ENCODE measurements around the gene CEP131. TPM values are rescaled to one million over a fixed set of nuclear protein-coding genes. Genes with fewer than 3 reads are reported as not detected.
"Not testable (repeated sequence)": the region's sequence is repeated elsewhere in the genome, so short reads cannot be mapped to it uniquely, and the experiment has no call there.

CEP131 gene
- total RNA-seq, 1 experiment from 2014 or later, result 33.8 TPM

DNA sequence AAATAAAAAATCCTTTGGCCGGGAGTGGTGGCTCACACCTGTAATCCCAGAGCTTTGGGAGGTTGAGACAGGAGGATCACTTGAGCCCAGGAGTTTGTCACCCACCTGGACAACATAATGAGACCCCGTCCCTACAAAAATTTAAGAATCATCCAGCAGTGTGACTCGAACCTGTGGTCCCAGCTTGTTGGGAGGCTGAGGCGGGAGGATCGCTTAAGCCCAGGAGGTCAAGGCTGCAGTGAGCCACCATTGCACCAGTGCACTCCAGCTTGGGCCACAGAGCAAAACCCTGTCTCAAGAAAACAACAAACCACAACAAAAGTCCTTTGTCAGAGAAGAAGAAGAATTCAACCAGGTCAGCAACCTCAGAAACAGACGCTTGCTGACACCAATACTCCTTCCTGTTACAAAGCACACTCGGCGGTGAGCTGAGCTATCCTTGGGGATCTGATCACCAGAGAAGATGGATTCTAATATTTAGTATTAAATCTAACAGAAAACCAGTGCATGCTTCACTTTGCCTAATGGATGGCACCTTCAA lies 70.4 kb downstream of the CEP131 start:
- no peak for DNase-seq (ENCODE audit: low read depth)

DNA sequence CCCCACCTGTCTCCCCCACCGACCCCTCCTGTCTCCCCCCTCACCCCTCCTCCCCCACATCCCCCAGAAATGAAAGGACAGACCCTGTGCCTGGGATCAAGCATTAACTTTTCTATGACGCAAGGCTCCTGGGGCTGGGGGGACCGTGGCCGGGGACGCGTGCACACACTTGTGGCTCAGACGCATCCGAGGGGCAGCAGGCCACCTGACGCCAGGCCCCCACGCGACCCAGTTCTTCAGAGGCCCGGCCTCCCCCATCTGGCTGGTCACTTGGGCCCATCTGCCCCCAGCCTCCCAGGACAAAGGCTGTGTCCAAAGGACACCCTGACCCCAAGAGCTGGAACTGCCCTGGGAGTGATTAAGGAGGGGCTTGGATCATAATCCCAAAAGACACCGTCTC lies 71.5 kb downstream of the CEP131 start:
- no peak for DNase-seq (ENCODE audit: low read depth)

- DNase-seq (ENCODE audit: low read depth), result no peak
These were observed 72.2 kb downstream of the CEP131 start for GRCh38 chr17:81150377-81151077.

DNA sequence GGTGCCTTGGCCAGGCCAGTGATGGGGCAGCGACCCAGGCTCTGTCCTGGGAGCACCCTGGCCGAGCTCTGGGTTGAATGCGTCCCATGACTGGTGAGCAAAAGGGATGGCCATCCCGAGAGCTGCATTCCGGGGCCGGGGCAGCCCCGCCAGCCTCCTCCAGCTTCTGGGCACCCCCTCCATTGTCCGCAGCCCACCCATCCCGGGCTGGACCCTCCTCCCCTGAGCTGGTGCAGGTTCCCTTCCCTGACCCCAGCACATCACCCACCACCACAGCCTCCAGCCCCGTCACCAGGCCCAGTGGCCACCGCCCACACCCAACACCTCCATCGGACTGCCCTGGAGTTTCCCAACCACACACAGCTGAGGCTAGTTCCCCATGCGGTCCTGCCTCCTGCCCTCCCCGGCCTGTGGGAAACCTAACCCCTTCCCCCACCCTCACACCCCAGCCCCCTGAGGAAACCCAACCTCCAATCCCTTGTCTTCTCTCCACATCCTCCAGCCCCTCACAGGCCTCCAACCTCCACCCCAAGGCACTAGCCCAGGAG lies 73.7 kb downstream of the CEP131 start:
- no peak for DNase-seq (ENCODE audit: low read depth)

DNA sequence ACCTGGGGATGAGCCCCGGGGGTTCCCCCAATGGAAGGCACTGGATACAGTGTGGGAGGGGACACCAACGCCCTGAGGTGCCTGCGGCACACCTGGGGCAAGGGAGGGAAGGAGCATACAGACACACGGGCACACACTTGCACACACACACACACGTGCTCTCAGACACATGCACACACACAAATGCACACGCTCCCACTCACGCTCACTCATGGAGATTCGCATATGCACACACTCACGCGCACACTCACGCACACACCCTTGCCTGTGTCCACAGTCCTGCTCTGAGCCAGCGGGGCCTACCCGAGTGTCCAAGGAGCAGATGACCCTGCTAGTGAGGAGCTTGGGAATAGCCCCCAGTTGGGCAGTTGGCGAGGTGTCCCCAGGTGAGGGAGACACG lies 74.2 kb downstream of the CEP131 start:
- DNase-seq (ENCODE audit: low read depth), result no peak

DNA sequence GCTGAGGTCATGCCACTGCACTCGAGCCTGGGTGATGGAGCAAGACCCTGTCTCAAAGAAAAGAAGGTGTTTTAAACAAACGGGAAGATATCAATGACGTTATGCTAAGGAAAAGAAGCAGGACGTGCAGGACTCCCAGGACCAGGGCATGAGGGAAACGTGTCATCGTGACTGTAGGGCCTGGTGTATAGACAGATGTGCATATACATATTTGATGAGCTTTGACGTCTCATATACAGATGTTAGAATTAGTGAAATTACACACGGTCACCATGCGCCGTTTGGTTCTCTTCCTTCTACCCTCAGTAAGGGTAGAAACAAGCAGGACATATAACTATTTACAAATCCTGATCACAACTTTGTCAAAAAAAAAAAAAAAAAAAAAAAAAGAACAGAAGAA lies 75.1 kb downstream of the CEP131 start:
- DNase-seq (ENCODE audit: low read depth), result no peak

GRCh38 chr17:81146208-81146607 lies 76.6 kb downstream of the CEP131 start:
- DNase-seq (ENCODE audit: low read depth), result not testable (repeated sequence)

DNA sequence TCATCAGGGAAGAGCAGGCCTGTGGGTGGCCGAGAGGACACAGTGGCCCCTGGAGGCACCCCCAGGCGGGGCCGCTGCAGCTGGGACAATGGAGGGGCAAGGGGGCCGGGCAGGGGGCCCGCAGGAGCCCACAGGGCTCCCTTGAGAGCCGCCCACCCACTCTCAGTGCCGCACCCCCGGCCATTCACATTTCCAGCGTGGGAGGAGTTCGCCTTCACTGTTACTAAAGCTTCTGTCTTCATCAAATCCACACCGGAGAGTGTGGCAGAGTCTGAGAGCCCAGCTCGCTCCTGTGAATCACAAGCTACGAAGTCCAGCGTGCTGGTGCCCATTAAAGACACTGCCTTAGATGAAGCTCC lies 78.4 kb downstream of the CEP131 start:
- no peak for DNase-seq (ENCODE audit: low read depth)

GRCh38 chr17:81143717-81144422 lies 78.9 kb downstream of the CEP131 start:
- no peak for DNase-seq (ENCODE audit: low read depth)

- DNase-seq (ENCODE audit: low read depth), result no peak
These were observed 79.6 kb downstream of the CEP131 start for GRCh38 chr17:81143200-81143527.

DNA sequence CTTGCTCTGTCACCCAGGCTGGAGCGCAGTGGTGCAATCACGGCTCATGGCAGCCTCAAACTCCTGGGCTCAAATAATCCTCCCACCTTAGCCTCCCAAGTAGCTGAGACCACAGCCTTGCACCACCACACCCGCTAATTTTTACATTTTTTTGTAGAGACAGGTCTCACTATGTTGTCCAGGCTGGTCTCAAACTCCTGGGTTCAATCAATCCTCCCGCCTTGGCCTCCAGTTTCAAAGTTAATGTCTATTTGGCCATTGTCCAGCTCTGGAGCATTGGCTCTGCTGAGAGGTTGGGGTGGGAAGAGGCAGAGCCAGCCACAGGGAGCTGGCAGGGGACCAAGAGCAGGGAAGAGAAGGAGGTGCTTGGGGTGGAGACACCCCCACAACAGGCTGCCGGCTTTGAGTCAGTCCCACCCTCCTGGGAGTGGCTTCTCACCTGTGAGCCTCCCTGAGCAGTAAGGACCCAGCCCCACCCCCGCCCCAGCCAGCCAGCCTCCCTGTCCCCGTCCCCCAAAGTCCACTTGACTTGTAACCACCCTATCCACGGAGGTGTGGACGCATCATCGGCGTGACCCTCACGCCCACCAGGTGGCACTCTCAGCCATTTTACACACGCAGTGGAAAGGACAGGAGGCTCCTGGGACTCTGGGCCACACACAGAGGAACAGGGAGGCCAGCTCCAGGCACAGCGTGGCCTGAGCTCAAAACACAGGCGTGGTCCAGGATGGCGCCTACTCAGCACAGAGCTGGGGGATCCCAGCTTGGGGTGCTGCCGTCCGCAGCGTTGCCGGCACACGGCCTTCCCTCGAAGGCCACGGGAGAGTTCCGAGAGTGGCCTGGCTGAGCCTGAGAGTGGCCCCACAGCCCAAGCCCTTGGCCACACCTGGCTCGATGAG lies 80.2 kb downstream of the CEP131 start:
- DNase-seq (ENCODE audit: low read depth), result peak; percentile 79

- no peak for DNase-seq (ENCODE audit: low read depth)
These were observed 82.1 kb downstream of the CEP131 start for GRCh38 chr17:81140695-81141094.

DNA sequence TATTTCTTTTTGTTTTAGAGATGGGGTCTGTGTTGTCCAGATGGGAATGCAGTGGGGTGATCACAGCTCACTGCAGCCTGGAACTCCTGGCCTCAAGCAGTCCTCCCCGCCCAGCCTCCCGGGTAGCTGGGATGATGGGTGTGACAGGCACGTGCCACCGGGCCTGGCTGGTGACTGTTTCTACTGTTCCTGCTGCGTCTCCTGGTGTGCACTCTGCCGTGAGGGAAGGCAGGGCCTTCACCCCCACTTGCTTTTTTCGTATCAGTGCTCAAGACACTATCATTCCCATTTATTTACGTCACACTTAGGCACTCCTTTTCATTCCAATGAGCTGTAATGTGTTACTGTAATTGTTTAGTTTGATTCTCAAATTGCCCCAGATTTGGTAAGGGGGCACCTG lies 82.7 kb downstream of the CEP131 start:
- no peak for DNase-seq (ENCODE audit: low read depth)

Other genes starting within 250 kb of the CEP131 start
- gene CHMP6, start 231.1 kb downstream of the CEP131 start, total RNA-seq (2014; rRNA removed; shearing (Covaris generic)), result 17.7 and 30.9 TPM in 2 replicates
- 62.0 and 65.6 TPM in 2 replicates for gene BAIAP2, start 187.8 kb downstream of the CEP131 start, total RNA-seq (2014; rRNA removed; shearing (Covaris generic))
- not detected in 2 replicates for gene PVALEF, start 57.5 kb downstream of the CEP131 start, total RNA-seq (2014; rRNA removed; shearing (Covaris generic))
- 0.09 and 0.17 TPM in 2 replicates for gene AATK, start 56.7 kb downstream of the CEP131 start, total RNA-seq (2014; rRNA removed; shearing (Covaris generic))
- gene TEPSIN, start 16.1 kb upstream of the CEP131 start, total RNA-seq (2014; rRNA removed; shearing (Covaris generic)), result 17.0 and 24.2 TPM in 2 replicates
- gene NDUFAF8, start 16.4 kb upstream of the CEP131 start, total RNA-seq (2014; rRNA removed; shearing (Covaris generic)), result 59.5 and 75.5 TPM in 2 replicates
- gene SLC38A10, start 72.3 kb upstream of the CEP131 start, total RNA-seq (2014; rRNA removed; shearing (Covaris generic)), result 52.5 and 60.7 TPM in 2 replicates
- gene BAHCC1, start 172.5 kb upstream of the CEP131 start, total RNA-seq (2014; rRNA removed; shearing (Covaris generic)), result 6.8 and 11.0 TPM in 2 replicates